T-helper 2 cell treated with Interferon-gamma antibody and Interleukin-4, amounts not matched to agents 100 ng/mL and 5 ng/mL, for 36 hours (primary cell): ENCODE data around the gene NFATC4. TPM values are rescaled to one million over a fixed set of nuclear protein-coding genes. Genes with fewer than 3 reads are reported as not detected.
"Not testable (repeated sequence)": the region's sequence is repeated elsewhere in the genome, so short reads cannot be mapped to it uniquely, and the experiment has no call there.

Experiments
- intact Hi-C: fragments of 100-400 bp; cut with micrococcal nuclease; formaldehyde crosslinking; loops from one replicate; pipeline ENCODE4 v1.15.1; 2023
- total RNA-seq: library from RNA; stranded (reverse); gene quantifications from 2 replicates; pipeline ENCODE4 v1.2.3, GENCODE V29; 2022

The NFATC4 gene
- total RNA-seq = 0.09 TPM in 1 of 2 replicates, not detected in the other

DNA sequence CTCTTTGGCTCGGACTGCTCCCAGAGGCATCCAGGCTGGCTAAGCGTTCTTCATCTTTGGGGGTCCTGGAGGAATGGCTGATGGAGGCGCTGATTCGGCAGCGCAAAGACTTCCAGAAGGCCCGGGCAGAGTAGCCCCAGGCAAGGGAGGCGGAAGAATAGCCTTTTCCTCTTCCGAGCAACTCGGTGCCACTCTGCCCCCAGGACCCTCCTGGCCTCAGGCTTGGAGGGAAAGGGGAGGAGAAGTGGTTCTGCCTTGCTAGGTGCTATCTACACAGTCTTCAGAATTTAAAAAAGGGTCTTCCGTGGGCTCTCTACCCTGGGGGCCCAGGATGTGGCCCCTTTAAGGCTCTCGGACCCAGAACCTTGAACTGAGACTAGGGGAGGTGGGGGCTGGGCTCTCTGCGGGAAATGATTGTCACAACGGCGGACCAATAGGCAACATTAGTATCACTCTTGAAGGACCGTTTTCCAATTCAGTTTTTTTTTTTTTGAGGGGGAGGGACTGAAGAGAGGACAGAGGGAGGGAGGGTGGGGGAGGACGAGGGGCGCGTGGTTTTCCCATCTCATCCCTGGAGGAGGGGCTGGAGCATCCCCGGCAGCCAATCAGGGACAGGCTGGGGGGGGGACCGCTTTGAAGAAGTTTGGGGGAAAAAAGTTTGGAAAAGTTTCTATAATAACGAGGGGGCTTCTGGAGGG, at the start of gene NFATC4:
TSS of gene NFATC4 (plus strand) at position 671 of the 698 bp plus-strand sequence. CDS start 157 bp downstream, outside the sequence.
- intact Hi-C loops = loop anchor here (5.0 kb wide), 1 partner anchor 35 kb away; no protein-coding TSS in a partner anchor

DNA sequence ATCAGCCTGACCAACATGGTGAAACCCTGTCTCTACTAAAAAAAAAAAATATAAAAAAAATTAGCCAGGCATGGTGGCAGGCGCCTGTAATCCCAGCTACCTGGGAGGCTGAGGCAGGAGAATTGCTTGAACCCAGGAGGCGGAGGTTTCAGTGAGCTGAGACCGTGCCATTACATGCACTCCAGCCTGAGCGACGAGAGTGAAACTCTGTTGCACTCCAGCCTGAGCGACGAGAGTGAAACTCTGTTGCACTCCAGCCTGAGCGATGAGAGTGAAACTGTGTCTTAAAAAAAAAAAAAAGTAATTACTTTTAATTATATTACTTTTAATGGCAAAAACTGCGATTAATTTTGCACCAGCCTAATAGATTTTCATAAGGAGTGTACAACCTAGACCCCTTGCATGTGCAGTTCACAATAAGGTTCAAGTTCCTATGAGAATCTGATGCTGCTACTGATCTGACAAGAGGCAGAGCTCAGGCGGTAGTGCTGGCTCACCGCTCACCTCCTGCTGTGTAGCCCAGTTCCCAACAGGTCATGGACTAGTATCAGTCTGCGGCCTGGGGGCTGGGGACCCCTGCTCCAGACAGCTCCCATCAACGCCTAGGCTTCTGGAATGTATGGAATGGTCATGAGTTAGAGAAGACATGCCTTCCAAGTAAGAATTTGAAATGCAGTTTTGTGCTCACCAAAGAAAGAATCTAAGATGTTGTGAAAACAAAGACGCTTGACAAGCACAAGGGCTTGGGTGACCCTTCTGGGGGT, 46.6 kb upstream of the NFATC4 start:
- intact Hi-C loops = no loop called here

DNA sequence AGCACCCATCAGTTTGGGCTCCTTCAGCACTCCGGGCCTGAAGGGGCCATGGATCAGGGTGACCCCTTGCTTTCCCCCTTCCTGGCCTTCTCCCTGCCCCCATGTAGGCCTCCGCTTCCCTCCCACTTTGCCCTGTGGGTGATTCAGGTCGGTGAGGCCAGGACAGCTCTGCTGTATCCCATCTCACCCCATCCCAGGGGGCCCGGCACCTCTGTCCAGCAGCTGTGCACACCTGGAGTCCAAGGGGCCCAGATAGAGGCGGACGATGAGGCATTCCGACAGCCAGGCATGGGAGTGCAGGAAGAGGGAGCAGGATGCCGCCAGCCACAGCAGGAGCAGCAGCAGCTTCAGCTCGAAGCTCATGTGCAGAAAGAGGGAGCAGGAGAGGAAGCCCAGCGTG, 45.3 kb upstream of the NFATC4 start:
- intact Hi-C loops = no loop called here

DNA sequence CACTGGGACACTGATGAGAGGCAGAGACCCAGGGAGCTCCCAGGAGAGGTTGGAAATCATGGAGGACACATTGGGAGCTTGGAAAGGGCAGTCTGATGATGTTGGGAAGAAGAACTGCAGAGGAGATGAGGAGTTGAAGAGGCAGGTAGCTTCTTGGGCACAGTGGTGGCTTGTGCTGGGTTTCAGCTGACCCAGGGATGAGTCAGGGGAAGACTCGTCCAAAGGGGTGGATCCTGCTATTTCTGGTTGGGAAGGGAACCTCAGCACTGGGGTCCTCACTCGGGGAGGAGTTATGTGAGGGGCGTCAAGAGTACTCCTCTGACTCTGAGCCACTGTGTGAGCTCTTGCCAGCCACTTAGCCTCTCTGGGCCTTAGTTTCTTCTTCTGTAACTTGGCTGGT, 44.6 kb upstream of the NFATC4 start:
- intact Hi-C loops = no loop called here

DNA sequence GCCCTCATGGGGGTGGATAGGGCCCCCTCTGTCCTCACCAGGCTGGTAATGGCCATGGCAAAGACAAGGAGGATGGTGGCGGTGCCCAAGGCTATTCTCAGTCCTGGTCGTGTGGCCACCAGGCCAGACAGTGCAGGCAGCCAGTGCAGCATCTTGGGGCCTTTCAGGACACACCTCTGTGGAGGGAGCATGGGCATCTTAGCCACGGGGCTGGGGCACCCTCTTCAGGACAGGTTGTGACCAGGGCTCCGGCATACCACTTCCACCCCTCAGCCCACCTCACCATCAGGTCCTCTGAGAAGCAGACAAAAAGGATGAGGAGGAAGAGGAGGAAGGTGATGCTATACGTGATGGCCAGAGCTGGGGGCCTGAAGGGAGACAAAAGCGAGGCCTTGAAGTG, 44.0 kb upstream of the NFATC4 start:
- intact Hi-C loops = no loop called here

DNA sequence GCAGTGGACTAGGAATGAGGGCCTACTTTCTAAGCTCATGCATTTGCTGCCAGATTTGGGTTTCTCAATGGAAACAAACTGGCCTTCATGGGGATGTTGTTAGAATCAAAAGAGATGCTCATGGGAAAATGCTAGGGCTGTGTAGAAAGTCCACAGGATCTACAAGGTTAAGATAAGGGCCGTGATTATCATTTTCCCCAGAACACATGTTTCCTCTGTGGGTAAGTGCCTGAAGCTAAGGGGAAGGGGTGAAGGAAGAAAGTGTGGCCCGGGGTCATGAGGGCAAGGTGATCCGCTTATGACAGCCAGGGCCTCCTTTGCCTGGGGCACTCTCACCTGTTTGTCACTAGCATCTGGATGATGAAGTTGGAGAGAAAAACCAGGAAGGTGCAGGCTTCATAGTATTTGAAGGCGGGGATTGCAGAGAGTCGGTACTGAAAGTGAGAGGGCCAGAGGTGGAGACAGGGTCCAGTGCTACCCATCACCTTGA, 42.9 kb upstream of the NFATC4 start:
- intact Hi-C loops = no loop called here

DNA sequence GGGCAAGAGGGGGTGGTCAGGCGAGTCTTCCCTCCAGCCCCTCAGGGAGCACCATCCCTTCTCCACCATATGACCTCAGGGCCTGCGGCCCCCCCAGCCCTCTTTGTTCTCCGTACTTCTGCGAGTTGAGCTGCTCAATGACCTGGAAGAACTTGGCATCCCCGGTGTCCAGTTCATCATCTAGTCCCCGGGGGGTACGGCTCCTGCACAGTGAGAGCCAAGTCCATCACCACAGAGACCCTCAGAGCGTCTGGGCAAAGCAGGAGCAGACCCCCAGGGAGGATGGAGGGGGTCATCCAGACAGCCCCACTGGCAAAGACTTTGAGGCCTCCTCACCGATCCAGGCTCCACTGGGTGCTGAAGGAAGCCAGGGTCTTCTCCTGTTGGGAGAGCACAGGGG, 42.0 kb upstream of the NFATC4 start:
- intact Hi-C loops = no loop called here

DNA sequence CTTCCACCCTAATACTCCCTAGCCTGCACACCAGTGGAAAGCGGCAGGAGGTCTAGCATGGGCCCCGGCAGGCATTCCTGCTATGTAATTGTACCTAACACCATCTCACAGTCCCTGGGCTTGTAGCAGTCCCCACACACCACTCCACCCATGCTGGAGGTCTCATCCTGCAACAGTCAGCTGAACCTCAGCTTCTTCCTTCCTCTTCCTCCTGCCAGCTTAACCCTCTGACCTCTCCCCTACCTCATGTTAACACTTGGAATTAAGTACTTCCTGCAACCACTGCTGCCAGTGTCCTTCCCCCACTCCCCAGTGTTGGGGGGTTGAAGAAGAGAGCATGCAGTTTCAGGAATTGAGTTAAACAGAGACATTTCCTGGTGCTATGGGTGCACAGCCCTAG, 40.7 kb upstream of the NFATC4 start:
- intact Hi-C loops = no loop called here

DNA sequence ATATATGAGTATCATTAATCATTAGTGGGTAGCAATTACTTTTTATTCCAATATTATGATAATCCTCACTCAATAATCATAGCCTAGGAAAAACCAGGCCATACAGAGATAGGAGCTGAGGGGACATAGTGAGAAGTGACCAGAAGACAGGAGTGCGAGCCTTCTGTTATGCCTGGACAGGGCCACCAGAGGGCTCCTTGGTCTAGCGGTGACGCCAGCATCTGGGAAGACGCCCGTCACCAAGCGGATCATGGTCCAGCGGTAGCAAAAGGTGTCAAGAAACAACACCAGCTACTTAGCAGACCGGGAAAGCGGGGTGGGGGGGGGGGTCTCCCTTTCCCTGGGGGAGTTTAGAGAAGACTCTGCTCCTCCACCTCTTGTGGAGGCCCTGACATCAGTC, 40.1 kb upstream of the NFATC4 start:
- intact Hi-C loops = not testable (repeated sequence)

DNA sequence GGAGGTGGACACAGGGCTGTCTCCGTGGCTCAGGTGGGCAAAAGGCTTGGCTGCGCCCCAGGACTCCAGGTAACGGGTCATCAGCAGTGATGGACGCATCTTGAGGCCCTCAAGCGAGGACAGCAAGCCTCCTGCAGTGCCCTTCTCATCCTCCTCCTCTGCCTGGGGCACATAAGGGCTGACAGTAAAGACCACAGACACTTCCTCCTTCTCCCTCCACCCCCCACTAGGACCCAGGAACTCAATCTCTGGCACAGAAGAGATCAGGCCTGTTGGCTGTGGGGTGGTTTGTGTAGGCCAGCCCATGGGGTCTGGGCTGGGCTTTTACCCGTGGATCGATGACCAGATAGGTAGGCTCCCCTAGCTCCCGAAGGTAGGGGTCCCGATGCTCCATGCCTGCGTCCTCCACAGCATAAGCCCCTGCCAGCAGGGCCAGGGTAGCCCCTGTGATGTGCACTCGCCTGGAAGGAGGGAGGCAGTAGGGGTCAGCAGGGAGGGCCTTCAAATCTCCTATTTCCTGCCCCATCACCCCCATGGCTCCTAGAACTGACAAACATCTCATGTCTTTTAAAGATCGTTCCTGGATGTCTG, 38.8 kb upstream of the NFATC4 start:
- intact Hi-C loops = no loop called here

DNA sequence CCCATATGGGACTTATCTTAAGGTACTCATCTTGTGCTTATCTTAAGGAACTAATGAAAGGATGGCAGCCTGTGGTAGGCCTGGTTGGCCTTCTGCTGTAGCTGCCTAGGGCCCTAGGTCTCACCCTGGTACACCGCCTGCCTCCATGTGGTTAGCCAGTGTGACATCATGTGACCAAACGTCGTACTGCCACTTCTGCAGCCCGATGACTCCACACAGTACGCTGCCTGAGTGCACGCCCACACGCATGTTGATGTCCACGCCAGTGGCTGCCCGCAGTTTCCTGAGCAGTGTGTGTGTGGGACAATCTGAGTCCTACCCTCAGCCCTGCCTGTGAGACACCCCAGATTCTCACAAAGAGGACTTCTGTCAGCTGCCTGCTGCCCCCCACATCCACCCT, 38.2 kb upstream of the NFATC4 start:
- intact Hi-C loops = loop anchor here (5.0 to 10.0 kb wide), 4 partner anchors 32 to 348 kb away; partner anchors contain the start of genes DHRS1, NFATC4 and NOP9

DNA sequence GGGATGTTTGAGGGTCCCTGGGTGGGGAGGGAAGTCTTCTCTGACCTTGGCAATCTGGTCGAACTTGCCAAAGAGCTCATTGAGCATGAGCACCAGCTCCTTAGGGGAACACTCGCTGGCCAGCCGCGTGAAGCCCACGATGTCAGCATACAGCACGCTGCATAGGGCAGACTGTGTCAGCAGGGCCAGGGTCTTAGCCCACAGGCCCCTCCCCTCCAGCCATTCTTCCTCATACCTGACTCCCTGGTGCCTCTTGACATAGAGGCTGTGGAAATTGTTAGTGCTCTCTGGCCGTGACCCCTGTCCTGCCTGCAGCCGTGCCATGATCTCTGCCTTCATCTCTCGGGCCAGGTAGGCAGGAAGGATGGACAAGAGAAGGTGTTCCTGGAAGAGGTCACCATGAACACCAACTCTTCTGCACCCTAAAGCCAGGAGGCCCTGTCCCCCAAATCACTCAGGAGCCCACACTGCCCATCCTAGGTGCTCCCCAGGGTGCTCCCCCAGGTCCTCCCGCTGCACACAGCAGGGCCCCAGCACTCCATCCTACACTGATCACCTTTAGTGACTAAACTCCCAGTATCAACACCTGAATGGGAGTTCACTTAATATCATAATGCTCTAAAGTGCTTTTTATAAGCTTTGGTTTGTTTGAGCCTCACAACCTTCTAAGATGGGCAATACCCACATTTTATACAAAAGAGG, 36.9 kb upstream of the NFATC4 start:
- intact Hi-C loops = loop anchor here (5.0 to 10.0 kb wide), 4 partner anchors 34 to 346 kb away; partner anchors contain the start of genes DHRS1, NFATC4 and NOP9

DNA sequence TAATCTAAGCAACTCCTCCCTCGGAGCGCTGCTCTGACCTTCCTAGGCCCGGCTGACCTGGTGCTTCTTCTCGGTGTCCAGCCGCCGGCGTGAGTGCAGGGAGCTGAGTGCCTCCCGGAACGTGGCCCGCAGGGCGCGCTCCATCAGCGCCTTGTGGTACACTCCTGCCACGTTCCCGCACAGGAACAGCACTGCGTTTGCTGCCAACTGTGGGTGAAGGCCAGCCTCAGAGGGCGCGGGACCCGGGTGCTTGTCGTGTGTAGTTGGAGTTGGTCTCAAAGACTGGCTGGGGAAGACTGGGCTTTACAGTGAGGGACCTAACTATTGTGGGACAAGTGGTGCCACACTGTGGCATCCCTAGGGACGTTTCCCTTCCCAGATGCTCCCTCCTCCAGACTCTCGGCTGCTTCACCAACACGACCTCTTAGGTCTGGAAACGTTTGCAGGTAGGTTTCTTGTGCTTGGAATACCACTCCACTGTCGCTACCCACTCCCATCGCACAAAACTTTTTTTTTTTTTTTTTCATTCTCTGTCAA, 36.2 kb upstream of the NFATC4 start:
- intact Hi-C loops = loop anchor here (1.0 to 10.0 kb wide), 8 partner anchors 21 to 346 kb away; partner anchors contain the start of genes DHRS1, LTB4R, LTB4R2 and NFATC4

DNA sequence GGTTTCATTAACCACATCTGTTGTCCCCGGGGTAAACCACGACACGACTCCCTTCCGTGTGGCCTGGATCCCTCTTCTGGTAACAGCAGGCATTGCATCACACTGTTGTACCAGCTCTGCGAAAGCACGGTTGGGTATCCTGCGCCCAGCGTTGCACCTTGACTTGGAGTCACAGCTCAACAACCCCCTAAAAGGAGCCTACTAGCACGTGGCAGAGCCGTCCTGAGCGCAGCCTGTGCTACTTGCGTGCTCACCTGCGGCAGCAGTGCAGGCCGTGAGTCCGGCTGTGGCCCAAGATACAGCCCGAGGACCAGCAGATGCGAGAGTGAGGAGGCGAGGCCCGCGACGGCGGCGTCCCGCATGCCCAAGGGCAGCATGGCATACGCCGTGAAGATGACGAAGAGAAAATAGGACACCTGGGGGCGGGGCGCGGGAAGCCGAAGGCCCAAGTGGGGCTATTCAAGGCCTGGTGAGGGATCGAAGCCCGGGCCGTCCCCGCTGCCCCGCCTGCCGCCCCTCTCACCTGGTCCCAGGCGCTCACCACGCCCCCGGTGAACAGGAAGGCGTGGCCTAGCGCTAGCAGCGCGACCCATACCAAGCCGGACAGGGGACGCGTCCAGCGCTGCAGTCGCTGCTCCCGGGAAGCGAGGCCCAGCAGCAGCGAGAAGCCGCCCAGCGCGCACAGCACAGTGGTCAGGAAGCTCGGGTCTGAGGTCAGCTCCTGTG, 35.6 kb upstream of the NFATC4 start:
- intact Hi-C loops = loop anchor here (1.0 to 10.0 kb wide), 8 partner anchors 22 to 345 kb away; partner anchors contain the start of genes DHRS1, LTB4R, LTB4R2 and NFATC4

DNA sequence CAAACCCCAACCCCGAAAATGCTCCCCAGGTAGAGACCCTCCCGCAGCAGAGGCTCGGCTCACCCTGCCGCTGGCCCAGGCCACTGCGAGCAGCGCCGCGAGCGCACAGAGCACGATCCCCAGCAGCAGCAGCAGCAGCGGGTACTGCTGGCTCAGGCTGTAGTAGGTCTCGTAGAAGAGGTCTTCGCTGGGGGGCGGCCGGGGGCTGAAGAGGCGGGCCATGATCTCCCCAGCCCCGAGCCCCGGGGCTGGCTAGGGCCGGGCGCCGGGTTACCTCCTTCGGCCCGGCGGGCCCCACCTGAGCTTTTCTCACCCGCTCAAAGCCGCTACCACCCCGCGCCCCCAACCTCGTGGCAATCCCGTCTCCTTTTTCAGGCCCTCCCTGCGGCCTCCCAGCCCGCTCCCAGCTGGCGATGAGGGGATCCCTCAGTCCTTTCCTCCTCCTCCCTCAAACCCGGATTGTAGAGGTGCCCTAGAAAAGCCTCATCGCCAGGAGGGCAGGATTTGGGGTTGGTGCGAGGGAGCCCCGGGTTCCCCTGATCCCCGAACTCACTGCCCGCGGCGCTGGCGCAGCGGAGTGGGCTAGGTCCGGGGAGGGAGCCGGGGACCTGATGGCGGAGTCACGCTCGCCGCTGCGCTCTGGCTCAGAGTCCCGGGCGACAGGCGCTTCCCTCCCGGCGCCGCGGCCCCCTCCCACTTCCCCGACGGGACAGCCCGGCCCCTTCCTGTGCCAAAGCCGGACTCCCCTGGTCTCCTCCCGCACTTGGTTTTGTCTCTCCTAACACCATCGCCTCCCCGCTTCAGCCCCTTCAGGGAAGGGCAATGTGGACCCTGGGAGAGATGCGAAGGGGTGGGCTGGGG, 33.3 kb upstream of the NFATC4 start, which contains the start of gene ADCY4:
TSS of gene ADCY4 (minus strand) at position 641 of the 861 bp plus-strand sequence. CDS start at position 222, 419 bp downstream.
- intact Hi-C loops = loop anchor here (5.0 to 10.0 kb wide), 4 partner anchors 33 to 343 kb away; partner anchors contain the start of genes DHRS1, NFATC4 and NOP9

DNA sequence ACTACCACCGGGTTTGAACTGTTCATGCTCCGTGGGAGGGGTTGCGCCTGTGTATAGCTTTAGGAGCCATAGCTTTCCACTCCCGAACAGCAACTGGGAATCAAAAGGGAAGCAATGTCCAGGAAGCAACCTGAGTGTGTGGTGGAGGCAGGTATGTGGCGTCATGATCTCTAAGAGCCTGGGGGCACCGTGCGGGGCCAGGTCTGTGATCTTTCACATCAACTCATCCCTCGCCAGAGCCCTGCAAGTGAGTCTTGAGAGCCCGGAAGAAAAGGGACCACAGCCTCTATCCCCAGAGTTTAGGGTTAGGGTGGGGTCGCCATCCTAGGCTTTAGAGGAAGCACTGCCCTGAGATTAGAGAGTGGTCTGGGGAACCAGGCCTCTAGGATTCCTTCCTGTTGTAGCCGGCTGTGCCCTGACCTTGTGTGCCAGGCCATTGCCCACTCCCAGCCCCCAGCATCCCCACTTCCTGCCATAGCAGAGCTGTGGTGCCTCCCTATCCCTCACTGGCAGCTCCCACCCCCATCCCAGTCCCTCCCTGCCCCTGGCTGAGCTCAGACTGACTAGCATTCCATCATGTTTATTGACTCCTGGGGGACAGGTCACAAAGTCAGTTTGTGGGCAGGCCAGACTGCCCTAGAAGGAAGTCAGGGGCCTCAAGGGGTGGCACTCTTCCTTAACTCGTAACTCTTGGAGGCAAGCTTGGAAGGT, 32.4 kb upstream of the NFATC4 start:
- intact Hi-C loops = loop anchor here (10.0 kb wide), 1 partner anchor 321 kb away; no protein-coding TSS in a partner anchor

DNA sequence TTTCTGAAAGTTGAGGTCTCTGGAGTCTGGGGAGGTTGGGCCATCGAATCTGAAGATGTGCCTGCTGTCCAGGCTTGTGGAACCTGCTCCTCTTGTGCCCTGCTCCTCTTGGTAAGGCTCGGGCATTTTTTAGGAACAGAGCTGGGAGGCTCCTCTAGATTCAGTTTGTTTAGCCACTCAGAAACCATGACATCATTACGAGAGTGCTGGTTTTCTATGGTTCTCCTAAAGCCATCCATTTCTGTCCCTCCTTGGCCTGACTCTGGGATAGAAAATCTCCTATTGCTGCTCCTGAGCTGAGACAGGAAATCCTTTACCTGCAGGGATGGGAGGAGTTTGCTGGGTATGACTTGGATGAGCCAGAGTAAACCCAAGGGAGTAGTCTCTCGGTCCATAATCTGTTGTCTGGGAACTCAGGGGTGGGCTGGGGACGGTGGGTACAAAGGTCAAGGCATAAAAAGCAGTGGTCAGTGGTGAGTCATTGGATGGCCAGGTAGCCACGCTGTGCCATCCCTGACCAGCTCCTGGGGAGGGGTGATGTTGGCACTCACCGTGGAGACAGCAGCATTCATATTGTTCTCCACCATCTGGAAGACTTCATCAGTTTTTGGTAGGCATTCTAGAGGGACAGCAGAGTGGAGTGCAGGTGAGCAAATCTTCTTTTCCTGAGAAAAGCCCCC, 30.7 kb upstream of the NFATC4 start:
- intact Hi-C loops = loop anchor here (10.0 kb wide), 1 partner anchor 322 kb away; no protein-coding TSS in a partner anchor

DNA sequence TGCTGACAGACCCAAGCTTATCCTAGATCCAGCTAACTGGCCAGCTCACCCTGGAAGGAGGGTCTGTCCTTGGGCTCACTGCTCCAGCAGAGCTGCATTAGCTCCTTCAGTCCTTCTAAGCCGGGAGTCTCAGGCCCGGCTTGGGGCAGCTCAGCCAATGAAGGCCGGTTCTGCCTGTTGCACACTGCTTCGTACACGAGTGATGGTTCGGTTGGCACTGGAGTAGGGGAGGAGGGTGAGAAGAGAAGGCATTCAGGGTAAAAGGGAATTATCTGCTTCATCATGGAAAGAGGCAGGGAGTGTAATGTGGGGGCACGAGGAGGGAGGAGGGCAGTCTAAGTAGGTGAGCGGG, 30.2 kb upstream of the NFATC4 start:
- intact Hi-C loops = loop anchor here (10.0 kb wide), 1 partner anchor 323 kb away; no protein-coding TSS in a partner anchor
